Measurements from ENCODE around the gene PIGH.
"Not testable (repeated sequence)": the region's sequence is repeated elsewhere in the genome, so short reads cannot be mapped to it uniquely, and the experiment has no call there.

PIGH gene

GRCh38 chr14:67607646-67608045 is 7.6 kb upstream of the PIGH start:
- DNase-seq, result no peak

GRCh38 chr14:67602995-67603545 is 3.0 kb upstream of the PIGH start:
- DNase-seq, result no peak

- DNase-seq, result no peak
These were observed 2.0 kb upstream of the PIGH start for GRCh38 chr14:67602076-67602475.

GRCh38 chr14:67600562-67600974 is 500 bp upstream of the PIGH start:
- DNase-seq, result not testable (repeated sequence)

GRCh38 chr14:67595392-67595791 is 4.7 kb downstream of the PIGH start:
- DNase-seq, result no peak

- not testable (repeated sequence) for DNase-seq
These were observed 6.4 kb downstream of the PIGH start for GRCh38 chr14:67593650-67594049.

- DNase-seq, result no peak
These were observed 10.8 kb downstream of the PIGH start for GRCh38 chr14:67589204-67589770.

GRCh38 chr14:67586369-67586768 is 13.7 kb downstream of the PIGH start:
- no peak for DNase-seq

- DNase-seq, result no peak
These were observed 15.1 kb downstream of the PIGH start for GRCh38 chr14:67584978-67585377.

GRCh38 chr14:67583711-67584644 is 16.1 kb downstream of the PIGH start:
- DNase-seq, result no peak

GRCh38 chr14:67582061-67582460 is 18.0 kb downstream of the PIGH start:
- DNase-seq, result no peak

- DNase-seq, result no peak
These were observed 18.4 kb downstream of the PIGH start for GRCh38 chr14:67581643-67582042.

- no peak for DNase-seq
These were observed 19.5 kb downstream of the PIGH start for GRCh38 chr14:67580336-67581171.

- DNase-seq, result no peak
These were observed 20.4 kb downstream of the PIGH start for GRCh38 chr14:67579636-67580035.

GRCh38 chr14:67579040-67579439 is 21.0 kb downstream of the PIGH start:
- no peak for DNase-seq

- no peak for DNase-seq
These were observed 21.9 kb downstream of the PIGH start for GRCh38 chr14:67577909-67578749.

- DNase-seq, result no peak
These were observed 22.8 kb downstream of the PIGH start for GRCh38 chr14:67577181-67577808.

- no peak for DNase-seq
These were observed 23.7 kb downstream of the PIGH start for GRCh38 chr14:67576216-67576955.

GRCh38 chr14:67575684-67576083 is 24.4 kb downstream of the PIGH start:
- no peak for DNase-seq

- DNase-seq, result no peak
These were observed 25.3 kb downstream of the PIGH start for GRCh38 chr14:67574806-67575205.

GRCh38 chr14:67574156-67574555 is 25.9 kb downstream of the PIGH start:
- no peak for DNase-seq

Measured in NCI-H1436 treated with DMSO at 0.1 percent for 48 hours (cell line).